Keratinocyte (primary cell): Measurements from ENCODE around the gene MACROH2A1.

Experiments used
- EZH2 ChIP-seq: IDR thresholded peaks from one replicate; pipeline ENCODE4 v1.6.1; 2012; ENCODE audit warnings: inconsistent platforms, mild to moderate bottlenecking, low read length, moderate library complexity
- TF ChIP-seq, protein P1 (sequence below), 3 experiments: IDR thresholded peaks in 1 of 3; conservative IDR thresholded peaks in 1 of 3; optimal IDR thresholded peaks in 1 of 3; 2 replicates in 2 of 3; 3 replicates in 1 of 3; pipeline versions ENCODE3 to v1.5.1; 2011; ENCODE audit warnings: low read length in 3 of 3, mild to moderate bottlenecking in 3 of 3, moderate library complexity in 2 of 3, control low read depth in 1 of 3, inconsistent platforms in 1 of 3; ENCODE audit not compliant: insufficient read depth in 2 of 3; ENCODE audit errors: extremely low read depth in 1 of 3

DNA sequence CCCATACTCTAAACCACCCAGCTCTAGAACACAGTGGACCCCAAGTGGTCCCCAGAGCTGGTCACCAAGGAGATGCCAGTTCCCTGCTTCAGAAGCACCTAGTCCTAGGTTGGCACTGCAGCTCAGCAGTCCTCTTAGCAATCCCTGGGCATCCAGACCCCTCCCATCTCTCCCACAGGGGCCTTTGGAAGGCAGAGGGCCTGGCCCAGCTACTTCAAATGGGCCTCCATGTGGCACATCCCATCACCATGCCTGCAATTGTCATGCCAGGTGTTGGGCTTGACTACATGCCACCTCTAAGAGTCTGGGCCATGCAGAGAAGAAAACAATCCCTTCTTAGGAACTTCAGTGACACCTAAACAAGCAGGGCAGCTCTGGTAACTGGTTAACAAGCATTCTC lies 14.1 kb downstream of the MACROH2A1 start:
- TF ChIP-seq, protein P1, sequence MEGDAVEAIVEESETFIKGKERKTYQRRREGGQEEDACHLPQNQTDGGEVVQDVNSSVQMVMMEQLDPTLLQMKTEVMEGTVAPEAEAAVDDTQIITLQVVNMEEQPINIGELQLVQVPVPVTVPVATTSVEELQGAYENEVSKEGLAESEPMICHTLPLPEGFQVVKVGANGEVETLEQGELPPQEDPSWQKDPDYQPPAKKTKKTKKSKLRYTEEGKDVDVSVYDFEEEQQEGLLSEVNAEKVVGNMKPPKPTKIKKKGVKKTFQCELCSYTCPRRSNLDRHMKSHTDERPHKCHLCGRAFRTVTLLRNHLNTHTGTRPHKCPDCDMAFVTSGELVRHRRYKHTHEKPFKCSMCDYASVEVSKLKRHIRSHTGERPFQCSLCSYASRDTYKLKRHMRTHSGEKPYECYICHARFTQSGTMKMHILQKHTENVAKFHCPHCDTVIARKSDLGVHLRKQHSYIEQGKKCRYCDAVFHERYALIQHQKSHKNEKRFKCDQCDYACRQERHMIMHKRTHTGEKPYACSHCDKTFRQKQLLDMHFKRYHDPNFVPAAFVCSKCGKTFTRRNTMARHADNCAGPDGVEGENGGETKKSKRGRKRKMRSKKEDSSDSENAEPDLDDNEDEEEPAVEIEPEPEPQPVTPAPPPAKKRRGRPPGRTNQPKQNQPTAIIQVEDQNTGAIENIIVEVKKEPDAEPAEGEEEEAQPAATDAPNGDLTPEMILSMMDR (optimal IDR thresholded peaks at IDR 0.05 in 1 of 3, IDR thresholded peaks at IDR 0.05 in 1 of 3, conservative IDR thresholded peaks at IDR 0.05 in 1 of 3; ENCODE audit: extremely low read depth in 1 of 3, insufficient read depth in 2 of 3, low read length in 3 of 3) = no peak
- TF ChIP-seq EZH2 = no peak
